SH-SY5Y (cell line): ENCODE measurements around the gene PEX19.

Experiments used
- GATA2 ChIP-seq: IDR thresholded peaks from 2 replicates; pipeline ENCODE4 v1.6.1; 2011; ENCODE audit warnings: mild to moderate bottlenecking, low read depth, low read length
- GATA3 ChIP-seq: IDR thresholded peaks from 2 replicates; pipeline ENCODE4 v1.6.1; 2011; ENCODE audit warnings: low read depth, mild to moderate bottlenecking, low read length, moderate library complexity

- TF ChIP-seq GATA2 (no peak), GATA3 (no peak)
These were observed 8.4 kb upstream of the PEX19 start for GRCh38 chr1:160293020-160293968.
